VCaP (cell line): ENCODE data around the gene TNIP2.

Experiments
- H3K27ac ChIP-seq: fragments of 450-650 bp; 2 replicates; pipeline ENCODE4 v1.5.1; 2017
- CTCF ChIP-seq: fragments of 450-650 bp; conservative IDR thresholded peaks from 2 replicates; pipeline ENCODE4 v1.5.1; 2017; ENCODE audit warnings: mild to moderate bottlenecking, moderate library complexity

The TNIP2 gene

GRCh38 chr4:2795893-2796848 lies 40.0 kb upstream of the TNIP2 start:
- TF ChIP-seq CTCF: no peak
- H3K27ac ChIP-seq: no peak overlapping the region

GRCh38 chr4:2795300-2795892 lies 39.3 kb upstream of the TNIP2 start:
- no peak overlapping the region for H3K27ac ChIP-seq
- no peak for TF ChIP-seq CTCF

- H3K27ac ChIP-seq: no peak overlapping the region
- no peak for TF ChIP-seq CTCF
Measured at GRCh38 chr4:2794486-2795299, 38.6 kb upstream of the TNIP2 start.

GRCh38 chr4:2793586-2794485 lies 37.7 kb upstream of the TNIP2 start:
- no peak for TF ChIP-seq CTCF
- no peak overlapping the region; the same call in 1 of the 2 replicates for H3K27ac ChIP-seq

- TF ChIP-seq CTCF: no peak
- H3K27ac ChIP-seq: no peak within 1 kb of the TSS; the same call in 1 of the 2 replicates
Measured at GRCh38 chr4:2792711-2793585, 36.8 kb upstream of the TNIP2 start, which contains the start of gene SH3BP2. Gene SH3BP2 (plus strand): TSS chr4:2793085. CDS start chr4:2820618, 27,533 bp downstream.

GRCh38 chr4:2792396-2792710 lies 36.2 kb upstream of the TNIP2 start:
- no peak overlapping the region for H3K27ac ChIP-seq
- TF ChIP-seq CTCF: no peak
